HepG2 (cell line): Measurements from ENCODE around the gene BCAS3. TPM values are rescaled to one million over a fixed set of nuclear protein-coding genes. Genes with fewer than 3 reads are reported as not detected.

ENCODE experiments used
- DNMT1 ChIP-seq: sonication (generic); formaldehyde crosslinking; IDR thresholded peaks from 2 replicates; pipeline ENCODE4 v1.5.1; 2020; ENCODE audit warnings: mild to moderate bottlenecking, missing genetic modification reagents
- EP300 ChIP-seq, 3 experiments: sonication (generic) in 1 of 3; formaldehyde crosslinking in 1 of 3; IDR thresholded peaks; 2 replicates each; pipeline versions ENCODE4 v1.5.1 to v1.6.1; 2011 to 2020; ENCODE audit warnings: low read depth in 2 of 3, low read length in 2 of 3, borderline replicate concordance in 1 of 3, improper control_type of control experiment in 1 of 3, mild to moderate bottlenecking in 1 of 3, missing genetic modification reagents in 1 of 3, moderate library complexity in 1 of 3
- HDAC2 ChIP-seq: sonication (generic); formaldehyde crosslinking; IDR thresholded peaks from 2 replicates; pipeline ENCODE4 v1.4.0; 2020; ENCODE audit warnings: missing genetic modification reagents
- IRX3 ChIP-seq: sonication (generic); formaldehyde crosslinking; IDR thresholded peaks from 2 replicates; pipeline ENCODE4 v1.8.1; 2023; ENCODE audit warnings: mild to moderate bottlenecking, low read depth, missing genetic modification reagents, borderline replicate concordance
- MYNN ChIP-seq: sonication (generic); formaldehyde crosslinking; IDR thresholded peaks from 2 replicates; pipeline ENCODE4 v1.4.0; 2020; ENCODE audit warnings: mild to moderate bottlenecking, low read depth, missing genetic modification reagents
- RAD51 ChIP-seq: fragments of 450-650 bp; IDR thresholded peaks from 2 replicates; pipeline ENCODE4 v1.6.1; 2016; ENCODE audit warnings: borderline replicate concordance
- TFDP1 ChIP-seq: IDR thresholded peaks from 2 replicates; pipeline ENCODE4 v1.6.1; 2016; ENCODE audit warnings: missing compliant biosample characterization, missing genetic modification reagents, borderline replicate concordance
- ZNF180 ChIP-seq: sonication (generic); formaldehyde crosslinking; IDR thresholded peaks from 2 replicates; pipeline ENCODE4 v1.4.0; 2020; ENCODE audit warnings: low read depth, missing genetic modification reagents, borderline replicate concordance
- ZNF274 ChIP-seq: sonication (generic); formaldehyde crosslinking; IDR thresholded peaks from 2 replicates; pipeline ENCODE4 v1.5.1; 2020; ENCODE audit warnings: mild to moderate bottlenecking, missing genetic modification reagents
- ZNF773 ChIP-seq: sonication (generic); formaldehyde crosslinking; IDR thresholded peaks from 2 replicates; pipeline ENCODE4 v1.4.0; 2020; ENCODE audit warnings: missing genetic modification reagents, borderline replicate concordance
- polyA plus RNA-seq, 8 experiments: library from polyadenylated mRNA; depleted of rRNA in 3 of 8; stranded (reverse) in 7 of 8; unstranded in 1 of 8; fragments of >200 nt; fragmentation: Illumina TruSeq in 4 of 8; extraction: Trizol in 4 of 8; gene quantifications; 2 replicates each; pipeline versions ENCODE4 v1.2.1 to v1.2.3, GENCODE V29; 2011 to 2016; ENCODE audit warnings: low read depth in 4 of 8, missing spikeins in 1 of 8, mixed read lengths in 1 of 8; ENCODE audit not compliant: insufficient read depth in 1 of 8
- total RNA-seq, 5 experiments: library from RNA; depleted of rRNA; stranded (reverse); fragments of >200 nt; fragmentation: Illumina TruSeq; extraction: Trizol; gene quantifications; 2 replicates each; pipeline ENCODE4 v1.2.3, GENCODE V29; 2016; ENCODE audit warnings: low read depth in 1 of 5
- TF ChIP-seq, protein P1 (sequence below): sonication (generic); formaldehyde crosslinking; IDR thresholded peaks from 2 replicates; pipeline ENCODE4 v1.5.0; 2020; ENCODE audit warnings: missing genetic modification reagents

Gene BCAS3
- total and polyA plus RNA-seq, 2 of the 13 experiments (the other 11 are each of a cell fraction or from before 2014, with no cell fraction given) = 10.7 to 11.2 TPM

DNA sequence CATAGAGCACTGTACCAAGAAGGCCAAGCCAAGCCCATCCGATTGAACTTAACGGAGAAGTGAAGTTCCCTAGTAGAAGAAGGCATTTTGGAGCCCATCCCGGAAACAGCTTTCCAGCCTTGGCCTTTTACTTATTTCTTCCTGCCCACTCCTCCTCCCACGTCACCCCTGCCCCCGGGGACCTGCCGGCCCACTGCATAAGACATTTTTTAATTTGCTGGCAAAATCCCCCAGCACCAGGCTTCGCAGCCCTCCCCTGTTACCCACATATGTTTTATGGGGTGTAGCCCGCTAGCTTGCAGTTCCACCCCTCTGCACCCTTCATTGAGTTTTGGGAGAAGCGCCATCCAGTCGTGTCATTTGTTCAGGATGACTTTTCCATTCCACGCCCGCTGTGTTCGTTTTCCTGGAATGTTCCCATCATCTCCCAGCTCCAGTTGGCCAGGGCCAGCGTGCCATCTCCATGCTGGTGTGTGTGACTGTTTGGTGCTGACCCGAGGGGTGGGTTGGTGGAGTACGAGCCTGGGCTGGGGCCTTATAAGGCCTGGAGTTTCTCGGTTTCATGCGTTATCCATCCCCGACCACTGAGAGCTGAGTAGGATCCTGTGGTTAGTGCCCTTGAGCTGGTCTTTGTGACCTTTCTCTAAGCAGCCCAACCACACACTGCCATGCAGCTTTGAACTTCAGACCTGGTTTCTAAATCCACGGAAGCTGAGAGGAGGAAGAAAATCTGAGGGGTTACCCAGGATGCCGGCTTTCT is 702.0 kb downstream of the BCAS3 start (continued):
- TF ChIP-seq HDAC2 (CRISPR knock-in tag) (peak; percentile 70), MYNN (CRISPR knock-in tag) (no peak), EP300 (IDR thresholded peaks at IDR 0.05; ENCODE audit: low read depth in 2 of 2, low read length in 2 of 2) (peak in 1 of 2 experiments; percentile 29; a peak in 1 of 4 replicates), EP300 (CRISPR knock-in tag; IDR thresholded peaks at IDR 0.05; ENCODE audit: borderline replicate concordance) (no peak), IRX3 (CRISPR knock-in tag) (0 out of 2 replicates have a peak, but pooled peaks have one; percentile 19), ZNF274 (no peak), ZNF180 (CRISPR knock-in tag) (no peak), TFDP1 (CRISPR knock-in tag) (no peak), RAD51 (no peak), DNMT1 (CRISPR knock-in tag) (no peak), ZNF773 (CRISPR knock-in tag) (no peak)
- TF ChIP-seq, protein P1, sequence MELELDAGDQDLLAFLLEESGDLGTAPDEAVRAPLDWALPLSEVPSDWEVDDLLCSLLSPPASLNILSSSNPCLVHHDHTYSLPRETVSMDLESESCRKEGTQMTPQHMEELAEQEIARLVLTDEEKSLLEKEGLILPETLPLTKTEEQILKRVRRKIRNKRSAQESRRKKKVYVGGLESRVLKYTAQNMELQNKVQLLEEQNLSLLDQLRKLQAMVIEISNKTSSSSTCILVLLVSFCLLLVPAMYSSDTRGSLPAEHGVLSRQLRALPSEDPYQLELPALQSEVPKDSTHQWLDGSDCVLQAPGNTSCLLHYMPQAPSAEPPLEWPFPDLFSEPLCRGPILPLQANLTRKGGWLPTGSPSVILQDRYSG = no peak
- TF ChIP-seq, all 625 proteins: peak for 64
